Measurements from ENCODE around the gene SMARCC2. TPM values are rescaled to one million over a fixed set of nuclear protein-coding genes. Genes with fewer than 3 reads are reported as not detected.
A peak's percentile ranks its signal among the peaks of the same experiment; 100 is the strongest.

Gene SMARCC2
- total and polyA plus RNA-seq, 2 of the 13 experiments (the other 11 are each of a cell fraction or from before 2014, with no cell fraction given): 21.3 to 24.1 TPM

DNA sequence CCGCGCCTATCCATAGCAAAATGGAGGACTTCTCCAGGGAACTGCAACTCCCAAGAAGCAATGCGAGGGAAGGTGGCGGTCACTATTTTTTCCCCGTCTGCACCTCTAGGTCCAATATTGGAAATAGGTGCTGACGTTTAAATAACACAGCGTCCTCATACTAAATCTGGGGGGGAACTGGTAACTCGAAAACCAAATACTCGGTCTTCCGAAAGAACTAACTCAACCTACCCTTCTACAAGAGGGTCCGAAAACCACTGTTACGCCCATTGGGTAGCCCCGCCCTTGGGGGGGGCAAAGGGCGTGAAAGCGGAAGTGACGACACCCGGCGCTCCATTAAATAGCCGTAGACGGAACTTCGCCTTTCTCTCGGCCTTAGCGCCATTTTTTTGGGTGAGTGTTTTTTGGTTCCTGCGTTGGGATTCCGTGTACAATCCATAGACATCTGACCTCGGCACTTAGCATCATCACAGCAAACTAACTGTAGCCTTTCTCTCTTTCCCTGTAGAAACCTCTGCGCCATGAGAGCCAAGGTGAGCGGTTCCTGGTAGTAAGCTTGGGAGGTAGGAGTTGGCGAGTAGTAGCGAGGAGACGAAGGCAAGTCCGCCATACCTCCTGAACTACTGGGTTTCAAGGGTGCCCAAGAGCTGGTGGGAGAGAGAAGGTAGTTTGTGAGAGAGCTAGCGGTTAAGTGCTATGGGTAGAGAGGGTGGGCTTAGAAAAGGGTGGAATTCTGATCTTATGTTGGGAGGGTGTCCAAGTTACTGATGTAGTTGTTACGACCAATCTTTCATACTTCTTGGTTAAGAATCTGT lies 72.8 kb downstream of the SMARCC2 start, which contains the start of gene RPL41 (continued):
- TF ChIP-seq, protein P1, sequence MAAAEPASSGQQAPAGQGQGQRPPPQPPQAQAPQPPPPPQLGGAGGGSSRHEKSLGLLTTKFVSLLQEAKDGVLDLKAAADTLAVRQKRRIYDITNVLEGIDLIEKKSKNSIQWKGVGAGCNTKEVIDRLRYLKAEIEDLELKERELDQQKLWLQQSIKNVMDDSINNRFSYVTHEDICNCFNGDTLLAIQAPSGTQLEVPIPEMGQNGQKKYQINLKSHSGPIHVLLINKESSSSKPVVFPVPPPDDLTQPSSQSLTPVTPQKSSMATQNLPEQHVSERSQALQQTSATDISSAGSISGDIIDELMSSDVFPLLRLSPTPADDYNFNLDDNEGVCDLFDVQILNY (CRISPR knock-in tag; conservative IDR thresholded peaks at IDR 0.05): no peak
- TF ChIP-seq, protein P2, sequence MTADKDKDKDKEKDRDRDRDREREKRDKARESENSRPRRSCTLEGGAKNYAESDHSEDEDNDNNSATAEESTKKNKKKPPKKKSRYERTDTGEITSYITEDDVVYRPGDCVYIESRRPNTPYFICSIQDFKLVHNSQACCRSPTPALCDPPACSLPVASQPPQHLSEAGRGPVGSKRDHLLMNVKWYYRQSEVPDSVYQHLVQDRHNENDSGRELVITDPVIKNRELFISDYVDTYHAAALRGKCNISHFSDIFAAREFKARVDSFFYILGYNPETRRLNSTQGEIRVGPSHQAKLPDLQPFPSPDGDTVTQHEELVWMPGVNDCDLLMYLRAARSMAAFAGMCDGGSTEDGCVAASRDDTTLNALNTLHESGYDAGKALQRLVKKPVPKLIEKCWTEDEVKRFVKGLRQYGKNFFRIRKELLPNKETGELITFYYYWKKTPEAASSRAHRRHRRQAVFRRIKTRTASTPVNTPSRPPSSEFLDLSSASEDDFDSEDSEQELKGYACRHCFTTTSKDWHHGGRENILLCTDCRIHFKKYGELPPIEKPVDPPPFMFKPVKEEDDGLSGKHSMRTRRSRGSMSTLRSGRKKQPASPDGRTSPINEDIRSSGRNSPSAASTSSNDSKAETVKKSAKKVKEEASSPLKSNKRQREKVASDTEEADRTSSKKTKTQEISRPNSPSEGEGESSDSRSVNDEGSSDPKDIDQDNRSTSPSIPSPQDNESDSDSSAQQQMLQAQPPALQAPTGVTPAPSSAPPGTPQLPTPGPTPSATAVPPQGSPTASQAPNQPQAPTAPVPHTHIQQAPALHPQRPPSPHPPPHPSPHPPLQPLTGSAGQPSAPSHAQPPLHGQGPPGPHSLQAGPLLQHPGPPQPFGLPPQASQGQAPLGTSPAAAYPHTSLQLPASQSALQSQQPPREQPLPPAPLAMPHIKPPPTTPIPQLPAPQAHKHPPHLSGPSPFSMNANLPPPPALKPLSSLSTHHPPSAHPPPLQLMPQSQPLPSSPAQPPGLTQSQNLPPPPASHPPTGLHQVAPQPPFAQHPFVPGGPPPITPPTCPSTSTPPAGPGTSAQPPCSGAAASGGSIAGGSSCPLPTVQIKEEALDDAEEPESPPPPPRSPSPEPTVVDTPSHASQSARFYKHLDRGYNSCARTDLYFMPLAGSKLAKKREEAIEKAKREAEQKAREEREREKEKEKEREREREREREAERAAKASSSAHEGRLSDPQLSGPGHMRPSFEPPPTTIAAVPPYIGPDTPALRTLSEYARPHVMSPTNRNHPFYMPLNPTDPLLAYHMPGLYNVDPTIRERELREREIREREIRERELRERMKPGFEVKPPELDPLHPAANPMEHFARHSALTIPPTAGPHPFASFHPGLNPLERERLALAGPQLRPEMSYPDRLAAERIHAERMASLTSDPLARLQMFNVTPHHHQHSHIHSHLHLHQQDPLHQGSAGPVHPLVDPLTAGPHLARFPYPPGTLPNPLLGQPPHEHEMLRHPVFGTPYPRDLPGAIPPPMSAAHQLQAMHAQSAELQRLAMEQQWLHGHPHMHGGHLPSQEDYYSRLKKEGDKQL (CRISPR knock-in tag; IDR thresholded peaks at IDR 0.05; ENCODE audit: low read depth): peak; percentile 27; the same call in 1 of the 2 replicates
- 0 out of 2 replicates have a peak, but pooled peaks have one; percentile 24 for TF ChIP-seq ZNF629 (CRISPR knock-in tag; conservative IDR thresholded peaks at IDR 0.05)
- no peak for TF ChIP-seq CCAR2 (optimal IDR thresholded peaks at IDR 0.05; ENCODE audit: low read depth, low read length)
- 0 out of 2 replicates have a peak, but pooled peaks have one; percentile 31 for TF ChIP-seq ZNF3 (CRISPR knock-in tag; IDR thresholded peaks at IDR 0.05)
- no peak; the same call in 1 of the 2 replicates for TF ChIP-seq GLI4 (CRISPR knock-in tag; IDR thresholded peaks at IDR 0.05; ENCODE audit: borderline replicate concordance)
- peak; percentile 64; the same call in 1 of the 2 replicates for TF ChIP-seq MXD4 (CRISPR knock-in tag; IDR thresholded peaks at IDR 0.05)
- no peak for TF ChIP-seq NR3C1 (CRISPR knock-in tag; IDR thresholded peaks at IDR 0.05)
- 0 out of 2 replicates have a peak, but pooled peaks have one; percentile 9 for TF ChIP-seq ATF3 (CRISPR knock-in tag; IDR thresholded peaks at IDR 0.05)
- TF ChIP-seq PRDM15 (CRISPR knock-in tag; IDR thresholded peaks at IDR 0.05): 0 out of 2 replicates have a peak, but pooled peaks have one; percentile 22
- TF ChIP-seq PHB2 (IDR thresholded peaks at IDR 0.05; ENCODE audit: partially characterized antibody): no peak
- no peak for TF ChIP-seq RFX3 (CRISPR knock-in tag; IDR thresholded peaks at IDR 0.05)
- TF ChIP-seq, protein P3, sequence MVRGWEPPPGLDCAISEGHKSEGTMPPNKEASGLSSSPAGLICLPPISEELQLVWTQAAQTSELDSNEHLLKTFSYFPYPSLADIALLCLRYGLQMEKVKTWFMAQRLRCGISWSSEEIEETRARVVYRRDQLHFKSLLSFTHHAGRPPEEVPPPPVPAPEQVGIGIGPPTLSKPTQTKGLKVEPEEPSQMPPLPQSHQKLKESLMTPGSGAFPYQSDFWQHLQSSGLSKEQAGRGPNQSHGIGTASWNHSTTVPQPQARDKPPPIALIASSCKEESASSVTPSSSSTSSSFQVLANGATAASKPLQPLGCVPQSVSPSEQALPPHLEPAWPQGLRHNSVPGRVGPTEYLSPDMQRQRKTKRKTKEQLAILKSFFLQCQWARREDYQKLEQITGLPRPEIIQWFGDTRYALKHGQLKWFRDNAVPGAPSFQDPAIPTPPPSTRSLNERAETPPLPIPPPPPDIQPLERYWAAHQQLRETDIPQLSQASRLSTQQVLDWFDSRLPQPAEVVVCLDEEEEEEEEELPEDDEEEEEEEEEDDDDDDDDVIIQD (CRISPR knock-in tag; IDR thresholded peaks at IDR 0.05; ENCODE audit: low read depth): peak; percentile 52
- TF ChIP-seq ZNF513 (CRISPR knock-in tag; conservative IDR thresholded peaks at IDR 0.05): no peak
- no peak for TF ChIP-seq ZNF780A (CRISPR knock-in tag; IDR thresholded peaks at IDR 0.05)
